HEK293T (cell line): ENCODE data around the gene GMPPB.
"Not testable (repeated sequence)": the region's sequence is repeated elsewhere in the genome, so short reads cannot be mapped to it uniquely, and the experiment has no call there.

Source experiments
- BHLHE40 ChIP-seq: fragments of 450-650 bp; IDR thresholded peaks from 2 replicates; pipeline ENCODE4 v1.6.1; 2016; ENCODE audit warnings: mild to moderate bottlenecking, moderate library complexity, borderline replicate concordance
- CTBP1 ChIP-seq: fragments of 450-650 bp; IDR thresholded peaks from 2 replicates; pipeline ENCODE4 v1.6.1; 2016; ENCODE audit warnings: borderline replicate concordance
- ELF4 ChIP-seq: fragments of 450-650 bp; IDR thresholded peaks from 2 replicates; pipeline ENCODE4 v1.6.1; 2017; ENCODE audit warnings: antibody characterized with exemption
- FOXA1 ChIP-seq: fragments of 450-650 bp; IDR thresholded peaks from 2 replicates; pipeline ENCODE4 v1.6.1; 2016; ENCODE audit warnings: mild to moderate bottlenecking
- FOXK2 ChIP-seq: fragments of 450-650 bp; IDR thresholded peaks from 2 replicates; pipeline ENCODE4 v1.6.1; 2016; ENCODE audit warnings: mild to moderate bottlenecking
- FOXM1 ChIP-seq: fragments of 450-650 bp; IDR thresholded peaks from 2 replicates; pipeline ENCODE4 v1.6.1; 2017; ENCODE audit warnings: mild to moderate bottlenecking, borderline replicate concordance
- HDGF ChIP-seq: fragments of 450-650 bp; IDR thresholded peaks from 2 replicates; pipeline ENCODE4 v1.6.1; 2017; ENCODE audit warnings: antibody characterized with exemption, borderline replicate concordance
- LEF1 ChIP-seq: fragments of 450-650 bp; IDR thresholded peaks from 2 replicates; pipeline ENCODE4 v1.6.1; 2017; ENCODE audit warnings: mild to moderate bottlenecking, borderline replicate concordance
- SP1 ChIP-seq: fragments of 450-650 bp; IDR thresholded peaks from 2 replicates; pipeline ENCODE4 v1.6.1; 2017
- SUZ12 ChIP-seq: fragments of 450-650 bp; IDR thresholded peaks from 2 replicates; pipeline ENCODE4 v1.6.1; 2016; ENCODE audit warnings: mild to moderate bottlenecking
- TARDBP ChIP-seq: fragments of 450-650 bp; IDR thresholded peaks from 2 replicates; pipeline ENCODE4 v1.6.1; 2016
- ZNF384 ChIP-seq: fragments of 450-650 bp; IDR thresholded peaks from 2 replicates; pipeline ENCODE4 v1.6.1; 2016
- TF ChIP-seq, protein P1 (sequence below): fragments of 450-650 bp; IDR thresholded peaks from 2 replicates; pipeline ENCODE4 v1.6.1; 2016

DNA sequence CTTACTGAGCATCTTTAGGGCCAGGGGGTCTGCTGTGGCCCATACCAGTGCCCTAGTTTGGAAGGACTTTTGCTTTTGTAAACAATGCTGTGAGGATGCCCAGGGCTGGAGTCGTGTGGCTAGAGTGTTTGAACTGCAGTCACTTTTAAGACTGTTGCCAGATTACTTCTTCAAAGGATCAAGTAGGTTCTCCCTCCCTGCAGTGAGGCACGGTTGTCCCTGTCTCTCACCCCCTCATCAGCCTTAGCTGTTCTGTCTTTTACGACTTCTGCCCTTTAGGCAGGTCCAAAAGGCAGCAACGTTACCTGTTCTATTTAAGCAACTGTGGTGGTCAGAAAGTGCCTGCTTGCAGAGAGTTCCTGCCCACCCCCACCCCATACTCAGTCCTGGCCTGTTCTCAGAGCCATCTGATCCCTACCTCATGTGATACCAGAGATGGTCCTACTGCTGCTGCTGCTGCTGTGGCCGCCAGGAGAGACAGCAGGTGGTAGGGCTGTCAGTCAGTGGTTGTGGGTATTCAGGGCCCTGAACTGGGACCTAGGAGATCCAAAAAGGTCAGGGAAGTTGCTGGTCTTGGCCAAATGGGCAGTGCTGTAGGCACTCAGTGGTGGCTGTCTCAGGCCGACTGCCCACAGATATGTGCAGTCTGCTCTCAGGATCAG, 29.2 kb downstream of the GMPPB start:
- TF ChIP-seq, protein P1, sequence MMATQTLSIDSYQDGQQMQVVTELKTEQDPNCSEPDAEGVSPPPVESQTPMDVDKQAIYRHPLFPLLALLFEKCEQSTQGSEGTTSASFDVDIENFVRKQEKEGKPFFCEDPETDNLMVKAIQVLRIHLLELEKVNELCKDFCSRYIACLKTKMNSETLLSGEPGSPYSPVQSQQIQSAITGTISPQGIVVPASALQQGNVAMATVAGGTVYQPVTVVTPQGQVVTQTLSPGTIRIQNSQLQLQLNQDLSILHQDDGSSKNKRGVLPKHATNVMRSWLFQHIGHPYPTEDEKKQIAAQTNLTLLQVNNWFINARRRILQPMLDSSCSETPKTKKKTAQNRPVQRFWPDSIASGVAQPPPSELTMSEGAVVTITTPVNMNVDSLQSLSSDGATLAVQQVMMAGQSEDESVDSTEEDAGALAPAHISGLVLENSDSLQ = not testable (repeated sequence)
- not testable (repeated sequence) for TF ChIP-seq SP1, FOXM1, SUZ12, ELF4, ZNF384, HDGF, TARDBP, LEF1, FOXA1, FOXK2, BHLHE40, CTBP1
